HS-5 (cell line): ENCODE results near the gene CLIC1.

Experiments
- DNase-seq: peaks from one replicate; pipeline ENCODE4 v3.0.0-alpha.2; 2012; ENCODE audit warnings: low read depth

The CLIC1 gene

DNA sequence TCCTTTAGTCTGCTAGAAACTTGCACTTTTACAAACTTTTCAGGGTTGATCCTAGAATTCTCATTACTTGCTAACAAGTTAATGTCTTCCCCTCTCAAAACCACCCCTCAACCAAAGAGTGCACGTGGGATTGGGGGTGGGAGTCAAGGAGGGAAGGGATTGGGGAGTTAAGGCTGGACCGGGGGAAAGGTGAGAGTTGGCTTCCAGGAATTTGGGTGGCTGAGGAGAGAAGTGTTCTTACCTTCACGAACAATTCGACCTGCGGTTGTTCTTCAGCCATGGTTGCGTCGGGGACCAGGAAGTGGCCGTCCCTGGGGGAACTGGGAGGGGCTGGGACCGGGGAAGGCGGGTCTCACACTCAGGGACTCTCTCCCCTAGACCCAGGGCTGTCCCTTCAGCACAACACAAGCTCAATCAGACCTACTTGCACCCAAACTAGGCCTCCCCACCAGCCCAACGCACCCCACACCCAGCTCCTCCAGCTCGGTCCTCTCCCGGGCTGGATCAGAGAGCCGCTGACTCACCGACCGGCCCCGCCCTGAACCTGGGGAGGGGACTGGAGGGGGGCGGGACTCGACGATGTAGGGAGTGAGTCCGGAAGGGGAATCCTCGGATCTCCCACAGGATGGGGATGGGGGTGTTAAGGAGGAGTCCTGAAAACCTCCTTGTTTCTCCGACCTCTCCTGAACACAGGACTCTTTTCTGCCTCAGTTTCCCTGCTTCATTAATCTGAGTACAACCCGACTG lies at the start of gene CLIC1:
Gene CLIC1 (minus strand): TSS at position 510 of the 747 bp plus-strand sequence. CDS start 230 bp downstream, at position 280.
- DNase-seq: no peak

DNA sequence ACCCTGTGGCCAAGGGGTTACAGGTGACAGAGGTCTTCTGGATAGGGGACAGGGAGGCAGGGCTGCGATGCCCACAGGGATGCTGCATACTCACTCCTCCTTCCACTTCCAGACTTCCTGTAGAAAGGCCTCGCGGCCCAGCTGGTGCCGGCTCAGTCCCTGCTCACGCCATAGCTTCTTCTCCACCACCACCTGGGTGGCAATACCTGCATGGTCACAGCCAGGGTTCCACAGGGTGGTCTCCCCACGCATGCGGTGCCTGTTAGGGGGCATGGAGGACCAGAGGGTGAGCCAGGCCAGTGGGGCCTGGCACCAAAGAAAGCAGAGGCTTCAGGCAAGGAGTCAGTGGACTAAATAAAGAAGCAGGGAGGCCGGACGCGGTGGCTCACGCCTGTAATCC lies 49.1 kb upstream of the CLIC1 start:
- no peak for DNase-seq

GRCh38 chr6:31784098-31784925 lies 48.0 kb upstream of the CLIC1 start:
- DNase-seq: no peak

- DNase-seq: no peak
Measured at GRCh38 chr6:31782126-31782855, 46.0 kb upstream of the CLIC1 start.

DNA sequence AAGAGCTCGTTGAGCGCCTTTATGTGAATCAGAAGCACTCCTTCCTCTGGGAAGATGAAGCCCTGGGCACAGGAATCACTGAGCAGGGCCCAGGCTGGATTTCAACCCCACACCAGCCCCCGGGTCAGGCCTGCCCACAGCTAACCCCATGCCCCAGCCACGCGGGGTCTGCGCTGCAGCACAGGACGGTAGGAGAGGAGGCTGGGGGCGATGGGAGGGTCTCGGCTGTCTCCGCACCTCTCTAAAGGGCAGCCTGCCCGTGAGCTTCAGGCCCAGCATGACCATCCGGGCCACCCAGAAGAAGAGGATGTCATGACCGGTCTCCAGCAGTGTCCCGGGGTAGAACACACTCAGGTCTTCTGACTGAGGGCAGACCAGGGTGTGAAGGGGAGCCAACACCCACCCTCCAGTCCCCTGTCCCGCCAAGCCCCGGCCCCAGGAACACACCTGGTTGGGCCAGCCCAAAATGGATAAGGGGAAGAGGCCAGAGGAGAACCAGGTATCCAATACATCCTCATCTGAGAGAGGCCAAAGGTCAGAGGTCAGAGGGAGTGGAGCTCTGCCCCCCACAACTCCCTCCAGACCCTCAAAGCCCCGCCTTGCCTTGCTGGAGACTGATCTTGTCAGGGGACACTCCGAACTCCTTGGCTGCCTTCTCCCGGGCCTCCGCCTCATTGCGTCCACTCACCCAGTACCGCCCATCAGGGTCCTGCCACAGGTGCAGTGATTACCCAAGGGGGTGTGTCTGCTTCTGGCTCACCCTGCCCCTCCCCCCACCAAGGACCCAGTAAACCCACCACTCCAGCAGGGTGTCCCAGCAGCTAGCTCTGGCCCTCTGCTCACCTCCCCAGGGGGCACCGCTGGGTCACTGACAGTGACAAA lies 45.2 kb upstream of the CLIC1 start:
- DNase-seq: no peak

DNA sequence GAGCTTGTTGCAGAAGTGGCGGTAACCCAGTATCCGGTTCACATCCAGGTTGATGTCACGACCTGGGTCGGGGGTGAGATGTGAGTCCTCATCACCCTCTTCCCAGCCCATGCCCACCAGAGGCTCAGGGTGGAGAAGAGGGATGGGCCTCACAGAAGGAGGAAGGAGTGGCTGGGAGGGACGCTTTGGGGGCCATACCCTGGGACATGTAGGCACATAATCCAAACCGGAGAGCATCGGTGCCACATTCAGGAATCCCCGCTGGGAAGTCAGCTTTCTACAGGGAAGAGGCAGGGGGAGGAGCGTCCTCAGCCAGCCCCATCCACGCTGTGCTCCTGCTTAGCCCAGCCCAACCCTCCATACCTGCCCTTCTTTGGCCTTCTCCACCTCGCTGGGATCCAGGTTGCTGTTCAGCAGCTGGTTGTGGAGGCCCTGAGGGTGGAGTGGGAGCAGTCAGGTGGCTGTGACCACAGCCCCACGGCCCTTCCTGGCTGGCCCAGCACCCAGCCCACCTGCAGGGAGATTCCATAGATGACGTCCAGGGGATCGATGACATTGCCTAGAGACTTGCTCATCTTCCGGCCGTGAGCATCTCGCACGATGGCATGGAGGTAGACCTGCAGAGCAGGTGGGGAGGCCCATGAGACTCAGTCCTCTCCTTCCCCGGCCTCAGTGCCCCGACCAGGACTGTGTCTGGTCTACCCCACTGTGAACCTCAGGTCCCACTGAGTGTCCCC lies 44.3 kb upstream of the CLIC1 start:
- DNase-seq: no peak

DNA sequence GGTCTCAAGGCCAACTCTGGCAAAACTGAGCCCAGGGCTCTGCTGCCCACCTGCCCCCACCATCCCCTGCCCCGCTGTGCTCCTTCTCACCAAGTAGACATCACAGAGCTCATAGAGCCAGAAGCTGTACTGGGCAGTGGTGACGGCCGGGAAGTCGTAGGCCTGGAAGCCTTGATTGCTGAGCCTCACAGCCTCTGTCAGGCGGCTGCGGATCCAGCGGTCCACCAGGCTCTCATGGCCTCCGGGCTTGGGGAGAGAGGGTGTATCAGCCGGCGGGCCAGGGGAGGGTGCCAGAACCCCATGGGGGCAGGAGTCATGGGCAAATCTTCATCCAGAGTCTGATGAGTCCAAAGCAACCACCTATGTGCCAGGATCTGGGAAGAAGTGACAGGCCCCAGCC lies 43.6 kb upstream of the CLIC1 start:
- no peak for DNase-seq

DNA sequence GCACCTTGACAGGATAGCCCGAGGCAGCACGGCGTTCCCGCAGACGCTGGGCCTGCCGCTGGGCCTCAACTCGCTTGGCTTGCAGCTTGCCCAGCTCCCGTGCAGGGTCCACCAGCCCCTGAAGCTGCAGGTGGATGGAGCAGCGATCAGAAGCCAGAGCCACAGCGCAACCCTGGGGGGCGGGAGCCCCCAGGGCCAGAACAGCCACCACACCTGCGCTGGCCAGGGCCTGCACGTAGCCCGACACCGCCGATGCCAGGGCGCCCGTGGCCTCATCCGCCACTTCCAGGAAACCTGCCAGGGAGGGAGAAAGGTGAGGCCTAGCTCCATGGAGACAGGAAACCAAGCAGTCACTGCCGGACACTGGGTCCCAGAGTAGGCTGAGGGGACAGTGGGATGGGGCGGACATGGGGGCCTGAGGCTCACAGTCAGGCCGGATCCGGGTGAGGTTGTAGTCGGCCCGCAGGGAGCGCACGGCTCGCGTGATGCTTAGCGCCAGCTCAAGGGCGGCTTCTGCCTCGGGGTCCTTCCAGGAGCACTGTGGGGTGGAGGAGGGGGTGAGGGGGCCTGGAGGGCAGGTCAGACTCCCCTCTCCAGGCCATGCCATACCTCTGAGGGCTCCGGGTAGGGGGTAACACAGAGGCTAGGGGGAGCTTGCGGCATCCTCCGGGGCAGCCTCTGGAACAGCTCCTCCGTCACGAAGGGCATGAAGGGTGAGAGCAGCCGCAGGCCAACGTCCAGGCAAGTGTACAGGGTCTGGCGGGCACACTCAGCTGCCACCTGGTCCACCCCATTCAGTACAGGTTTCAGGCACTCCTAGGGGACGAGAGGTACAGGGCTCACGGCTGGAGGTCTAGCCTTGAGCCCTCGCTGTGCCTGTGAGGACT lies 42.9 kb upstream of the CLIC1 start:
- DNase-seq: no peak

DNA sequence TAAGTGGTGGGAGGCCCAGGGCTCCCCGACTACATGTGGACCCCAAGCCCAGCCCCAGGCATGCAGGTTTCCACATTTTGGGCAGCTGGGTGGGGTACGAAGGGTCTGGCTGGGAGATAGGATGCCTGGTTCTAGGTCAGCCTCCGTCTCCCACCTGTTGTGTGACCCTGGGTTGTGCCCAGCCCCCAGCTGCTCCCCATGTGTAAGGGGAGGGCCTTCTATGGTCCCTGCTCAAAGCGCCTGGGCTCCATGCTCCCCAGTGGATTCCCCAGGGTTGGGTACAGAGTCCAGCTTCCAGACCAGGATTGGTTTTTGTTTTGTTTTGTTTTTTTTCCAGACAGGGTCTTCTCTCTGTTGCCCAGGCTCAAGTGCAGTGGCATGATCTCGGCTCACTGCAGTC lies 41.9 kb upstream of the CLIC1 start:
- no peak for DNase-seq

DNA sequence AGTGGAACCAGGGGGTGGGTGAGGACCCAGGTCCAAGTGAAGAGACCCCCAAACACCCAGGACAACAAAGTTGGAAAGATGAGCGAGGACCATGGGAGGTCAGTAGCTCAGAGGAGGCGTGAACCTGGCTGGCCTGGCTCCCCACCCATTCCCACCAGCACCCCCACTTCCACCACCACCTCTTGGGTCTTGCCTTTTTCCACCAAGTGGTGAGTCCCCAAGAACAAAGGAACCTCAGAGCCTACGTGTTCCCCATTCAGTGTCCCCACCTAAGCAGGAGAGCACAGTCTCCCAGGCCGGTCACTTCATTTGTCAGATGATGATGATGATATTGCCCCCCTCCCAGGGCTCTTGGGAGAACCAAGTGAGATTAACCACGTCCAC lies 41.3 kb upstream of the CLIC1 start:
- DNase-seq: no peak

- DNase-seq: no peak
Measured at GRCh38 chr6:31776989-31777666, 40.8 kb upstream of the CLIC1 start, which contains the start of gene VWA7. VWA7 (minus strand) TSS chr6:31777328; CDS start chr6:31776779, 549 bp downstream.

GRCh38 chr6:31776485-31776988 lies 40.2 kb upstream of the CLIC1 start:
- DNase-seq: no peak

DNA sequence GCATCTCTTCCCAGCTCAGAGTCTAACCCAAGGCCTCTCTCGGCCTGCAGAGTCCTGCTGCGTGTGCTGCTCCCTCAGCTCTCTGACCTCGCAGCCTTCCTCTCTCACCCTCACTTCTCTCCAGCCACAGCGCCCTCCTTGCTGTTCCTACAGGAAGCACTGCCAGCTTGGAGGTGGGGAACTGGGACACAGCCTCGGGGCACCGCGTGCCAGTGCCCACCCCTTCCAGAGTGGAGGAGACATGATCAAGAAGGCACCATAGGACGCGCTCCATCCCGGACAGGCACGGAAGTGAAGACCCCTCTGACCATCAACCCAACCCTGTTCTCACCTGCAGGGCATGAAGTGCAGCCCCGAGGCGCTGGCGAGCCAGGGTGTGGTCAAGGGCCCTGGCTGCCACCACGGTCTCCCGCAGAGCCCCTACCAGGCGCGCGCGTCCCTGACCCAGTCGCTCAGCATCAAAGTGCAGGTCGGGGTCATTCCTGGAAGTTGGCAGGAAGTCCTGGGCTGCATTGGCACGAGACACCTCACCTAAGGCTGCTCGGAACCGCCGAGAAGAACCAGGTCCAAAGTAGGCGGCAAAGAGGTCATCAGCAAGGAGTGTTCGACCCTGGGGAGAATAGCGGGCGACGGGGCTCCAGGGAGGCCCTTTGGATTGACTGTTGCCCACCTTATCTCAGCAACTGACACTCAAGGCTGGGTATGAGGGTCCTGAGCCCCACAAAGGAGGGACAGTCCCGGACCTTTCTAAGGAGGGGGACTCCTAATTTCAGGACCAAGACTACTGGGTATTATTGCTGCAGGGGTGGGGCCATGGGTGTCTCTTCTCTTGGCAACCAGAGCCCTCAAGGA lies 39.5 kb upstream of the CLIC1 start:
- DNase-seq: no peak

DNA sequence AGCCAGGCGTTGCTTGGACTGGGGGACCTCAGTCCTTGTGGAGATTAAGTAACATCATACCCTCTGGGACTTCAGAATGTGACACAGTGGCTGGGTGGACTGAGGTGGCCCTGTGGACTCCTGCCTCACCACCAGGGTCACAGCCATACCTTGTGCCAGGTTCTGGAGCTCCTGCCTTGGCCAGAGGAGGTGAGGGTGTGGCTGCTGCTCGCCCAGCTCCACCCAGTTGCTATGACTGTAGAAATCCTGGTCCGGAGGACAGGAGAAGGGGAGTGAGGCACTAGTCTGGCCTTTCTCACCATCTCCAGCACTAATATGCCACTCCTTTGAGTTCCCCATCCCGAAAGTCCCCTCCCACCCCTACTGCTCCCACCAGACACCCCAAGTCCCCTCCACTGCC lies 38.9 kb upstream of the CLIC1 start:
- DNase-seq: no peak

DNA sequence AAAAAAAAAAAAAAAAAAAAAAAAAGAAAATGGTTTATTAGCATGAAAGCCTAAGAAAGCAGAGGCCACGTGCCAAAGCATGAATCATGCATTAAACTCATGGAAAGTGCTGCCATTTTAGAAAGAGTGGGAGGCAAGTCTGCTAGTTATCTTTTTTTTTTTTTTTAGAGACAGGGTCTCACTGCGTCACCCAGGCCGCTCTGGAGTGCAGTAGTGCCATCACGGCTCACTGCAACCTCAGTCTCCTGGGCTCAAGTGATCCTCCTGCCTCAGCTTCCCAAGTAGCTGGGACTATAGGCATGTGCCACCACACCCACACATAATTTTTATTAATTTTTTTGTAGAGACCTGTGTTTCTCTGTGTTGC lies 35.6 kb upstream of the CLIC1 start:
- no peak for DNase-seq

DNA sequence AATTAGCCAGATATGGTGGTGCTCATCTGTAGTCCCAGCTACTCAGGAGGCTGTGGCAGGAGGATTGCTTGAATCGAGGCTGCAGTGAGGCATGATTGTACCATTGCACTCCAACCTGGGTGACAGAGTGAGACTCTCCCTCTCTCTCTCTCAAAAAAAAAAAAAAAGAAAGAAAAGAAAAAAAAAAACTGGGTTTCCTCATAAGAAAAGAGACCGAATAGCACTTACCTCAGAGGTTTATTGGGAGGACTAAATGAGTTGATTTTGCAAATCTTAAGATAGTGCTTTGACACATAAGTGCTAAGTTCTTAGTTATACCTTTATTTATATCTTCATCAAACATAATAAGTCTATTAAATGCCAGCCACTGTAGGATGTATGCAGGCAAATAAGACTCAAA lies 34.5 kb upstream of the CLIC1 start:
- DNase-seq: no peak

- no peak for DNase-seq
Measured at GRCh38 chr6:31769684-31770371, 33.5 kb upstream of the CLIC1 start.
